Pons (tissue), 1 donor: Measurements from ENCODE around the gene SIL1.
A peak's percentile ranks its signal among the peaks of the same experiment; 100 is the strongest.

Source experiments
- DNase-seq: peaks from one replicate; pipeline ENCODE4 v3.0.0-alpha.2; 2016; ENCODE audit warnings: low spot score

Gene SIL1

DNA sequence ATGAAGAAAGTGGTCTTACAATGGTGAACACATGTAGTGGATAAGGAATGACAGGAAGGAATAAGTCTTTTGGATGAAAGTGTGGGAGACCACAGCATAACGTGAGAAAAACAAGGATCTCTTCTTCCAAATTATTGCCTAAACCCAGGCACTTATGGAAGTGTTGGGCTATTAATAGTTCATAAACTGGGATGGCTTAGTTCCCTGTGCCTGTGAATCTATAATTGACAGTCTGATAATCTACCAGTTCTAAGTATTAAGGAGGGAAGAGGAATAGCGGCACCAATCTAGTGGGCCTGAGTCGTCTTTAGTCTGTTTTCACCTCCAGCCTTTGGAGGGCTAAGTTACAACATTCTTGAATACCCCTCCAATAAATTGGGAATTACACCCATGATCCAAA lies 283.8 kb downstream of the SIL1 start:
- no peak for DNase-seq

DNA sequence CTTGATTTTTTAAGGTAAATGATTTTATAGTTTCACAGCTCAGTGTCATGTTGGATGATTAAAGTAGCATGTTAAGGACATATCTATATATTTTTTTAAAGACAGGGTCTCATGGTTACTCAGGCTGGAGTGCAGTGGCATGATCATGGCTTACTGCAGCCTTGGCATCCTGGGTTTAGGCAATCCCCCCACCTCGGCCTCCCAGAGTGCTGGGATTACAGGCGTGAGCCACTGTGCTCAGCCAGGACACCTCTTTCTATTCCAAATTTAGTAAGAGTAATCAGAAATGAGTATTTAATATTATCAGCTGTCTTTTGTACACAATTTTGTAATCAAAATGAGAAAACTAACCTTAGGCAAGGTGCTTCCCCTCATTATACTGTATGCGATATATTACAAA lies 284.4 kb downstream of the SIL1 start:
- no peak for DNase-seq

DNA sequence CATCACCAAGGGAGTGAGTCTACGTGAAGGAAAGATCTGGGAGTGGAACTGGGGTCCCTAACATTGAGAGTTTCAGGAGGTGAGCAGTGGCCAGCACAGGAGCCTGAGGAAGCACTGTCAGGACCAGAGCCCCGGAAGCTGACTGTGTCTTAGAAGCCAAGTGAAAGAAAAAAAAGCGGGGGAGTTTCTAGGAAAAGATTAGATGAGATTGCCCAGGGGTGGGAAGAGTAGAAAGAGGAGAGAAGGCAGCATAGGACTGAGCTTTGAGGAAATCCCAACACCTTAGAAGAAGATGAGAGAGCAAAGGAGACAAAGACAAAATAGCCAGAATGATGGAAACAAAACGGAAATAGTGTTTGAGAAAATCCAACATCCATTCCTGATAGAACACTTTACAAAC lies 286.1 kb downstream of the SIL1 start:
- no peak for DNase-seq

DNA sequence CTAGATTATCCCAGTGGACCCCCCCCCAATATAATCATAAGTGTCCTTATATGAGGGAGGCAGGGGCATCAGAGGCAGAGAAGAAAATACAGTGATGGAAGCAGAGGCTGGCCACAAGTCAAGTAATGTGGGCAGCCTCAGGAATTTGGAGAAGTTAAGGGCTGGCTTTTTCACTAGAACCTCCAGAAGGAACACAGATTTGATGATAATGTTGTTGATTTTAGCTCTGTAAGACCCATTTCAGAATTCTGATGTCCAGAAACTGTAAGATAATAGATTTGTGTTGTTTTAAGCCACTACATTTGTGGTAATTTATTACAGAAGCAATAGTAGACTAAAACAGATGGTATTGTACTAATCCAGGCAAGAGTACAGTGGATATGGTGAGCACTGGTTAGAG lies 286.7 kb downstream of the SIL1 start:
- DNase-seq, result no peak

DNA sequence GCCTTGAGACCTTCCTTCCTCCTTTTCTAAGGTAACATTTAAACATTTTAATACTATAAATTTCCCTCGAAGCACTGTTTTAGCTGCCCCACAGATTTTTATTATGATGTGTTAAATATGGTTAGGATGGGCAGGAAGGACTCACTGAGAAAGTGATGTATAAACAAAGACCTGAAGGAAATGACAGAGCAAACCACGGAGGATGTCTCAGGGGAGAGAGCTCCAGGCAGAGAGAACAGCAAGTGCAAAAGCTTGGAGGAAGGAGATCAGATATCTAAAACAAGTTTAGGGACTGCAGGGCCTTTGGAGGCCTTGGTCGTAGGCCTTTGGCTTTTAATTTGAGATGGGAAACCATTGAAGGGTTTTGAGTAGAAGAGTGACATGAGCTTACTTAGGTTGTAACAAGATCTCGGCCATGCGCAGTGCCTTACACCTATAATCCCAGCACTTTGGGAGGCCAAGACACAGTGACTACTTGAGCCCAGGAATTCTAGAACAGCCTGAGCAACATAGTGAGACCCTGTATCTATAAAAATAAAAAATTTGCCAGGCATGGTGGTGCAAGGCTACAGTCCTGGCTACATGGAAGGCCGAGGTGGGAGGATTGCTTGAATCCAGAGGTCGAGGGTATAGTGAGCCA lies 287.5 kb downstream of the SIL1 start:
- no peak for DNase-seq

DNA sequence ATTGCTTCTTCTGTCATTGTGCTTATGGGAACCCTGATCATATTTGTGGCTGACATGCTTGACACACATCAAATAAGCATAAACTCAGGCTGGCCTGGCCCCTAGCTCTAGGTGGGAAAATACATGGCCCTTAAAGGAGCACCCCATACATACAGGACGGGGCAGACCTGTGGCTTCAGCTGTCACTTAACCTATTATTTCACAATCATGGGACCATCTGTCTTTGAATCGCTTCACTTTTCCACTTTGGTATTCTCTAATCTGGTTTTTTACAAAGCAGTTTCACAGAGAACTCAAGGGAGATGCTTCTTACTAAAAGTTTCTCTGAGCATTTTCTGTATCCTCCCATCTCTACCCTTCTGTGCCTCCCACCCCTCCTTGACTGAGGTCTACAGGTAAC lies 288.4 kb downstream of the SIL1 start:
- DNase-seq, result no peak

DNA sequence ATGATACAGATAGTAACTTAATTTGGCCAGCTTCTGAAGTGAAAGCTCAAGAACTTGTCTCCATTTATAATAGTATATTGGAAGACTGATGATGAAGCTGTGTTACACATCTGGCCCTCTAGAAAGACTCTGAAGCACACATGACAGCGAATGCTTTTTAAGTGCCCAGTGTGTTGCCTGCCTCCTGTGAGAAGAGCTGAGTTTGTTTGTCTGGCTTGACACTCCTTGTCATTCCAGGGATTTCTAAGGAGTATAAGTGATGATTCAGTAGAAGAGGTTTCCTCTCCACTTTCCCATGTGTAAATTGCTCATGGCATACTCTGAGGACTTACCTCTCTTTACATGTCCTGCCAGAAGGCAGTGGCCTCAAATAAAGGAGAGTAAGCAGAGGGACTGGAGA lies 292.6 kb downstream of the SIL1 start:
- DNase-seq, result no peak

DNA sequence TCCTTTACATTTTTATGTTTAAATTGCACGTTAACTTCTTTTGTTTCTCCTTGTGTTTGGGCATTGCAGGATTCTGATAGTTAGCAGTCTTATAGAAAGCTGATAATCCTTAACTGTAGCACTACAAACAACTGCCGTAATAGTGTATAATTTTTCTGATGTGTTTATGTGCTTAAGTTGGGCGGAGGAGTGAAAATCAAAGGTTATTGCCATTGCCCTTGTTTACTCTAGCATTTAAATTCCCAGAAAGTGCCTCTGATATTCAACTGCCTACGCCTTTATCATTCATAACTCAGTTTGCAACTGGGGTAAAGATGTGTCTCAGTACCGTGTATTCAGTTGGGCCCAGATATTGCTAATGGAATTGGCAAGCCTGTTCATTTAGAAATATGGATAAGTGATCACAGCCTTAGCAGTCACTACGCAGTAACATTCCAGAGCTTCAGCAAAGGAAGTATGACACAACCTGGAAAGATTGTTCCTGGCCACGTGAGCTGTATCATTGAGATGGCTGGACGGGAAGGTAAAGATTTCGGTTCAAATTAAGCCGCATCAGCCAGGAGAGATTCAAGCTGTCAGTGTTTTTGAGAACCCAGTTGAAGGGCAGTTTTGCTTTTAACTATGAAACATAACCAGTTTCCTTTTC lies 294.9 kb downstream of the SIL1 start:
- DNase-seq, result no peak

DNA sequence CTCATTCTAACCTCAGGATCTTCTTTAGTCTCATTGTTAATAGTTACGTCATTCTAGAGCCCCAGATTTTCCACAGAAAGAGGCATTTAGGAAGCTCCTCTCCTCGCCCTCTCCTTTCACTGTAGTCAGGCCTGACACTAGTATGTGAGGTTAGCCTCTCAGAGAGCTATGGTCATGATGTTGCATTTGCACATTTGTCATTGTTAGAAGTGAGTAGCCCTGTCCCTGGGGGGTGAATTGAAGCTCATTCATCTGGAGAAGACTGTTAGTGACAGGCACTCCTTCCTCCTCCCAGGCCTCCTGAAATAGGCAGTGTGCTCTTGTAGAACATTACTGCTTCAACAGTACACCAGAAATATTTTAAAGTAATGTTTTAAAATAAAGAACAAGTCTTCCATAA lies 296.5 kb downstream of the SIL1 start:
- peak; percentile 75 for DNase-seq

DNA sequence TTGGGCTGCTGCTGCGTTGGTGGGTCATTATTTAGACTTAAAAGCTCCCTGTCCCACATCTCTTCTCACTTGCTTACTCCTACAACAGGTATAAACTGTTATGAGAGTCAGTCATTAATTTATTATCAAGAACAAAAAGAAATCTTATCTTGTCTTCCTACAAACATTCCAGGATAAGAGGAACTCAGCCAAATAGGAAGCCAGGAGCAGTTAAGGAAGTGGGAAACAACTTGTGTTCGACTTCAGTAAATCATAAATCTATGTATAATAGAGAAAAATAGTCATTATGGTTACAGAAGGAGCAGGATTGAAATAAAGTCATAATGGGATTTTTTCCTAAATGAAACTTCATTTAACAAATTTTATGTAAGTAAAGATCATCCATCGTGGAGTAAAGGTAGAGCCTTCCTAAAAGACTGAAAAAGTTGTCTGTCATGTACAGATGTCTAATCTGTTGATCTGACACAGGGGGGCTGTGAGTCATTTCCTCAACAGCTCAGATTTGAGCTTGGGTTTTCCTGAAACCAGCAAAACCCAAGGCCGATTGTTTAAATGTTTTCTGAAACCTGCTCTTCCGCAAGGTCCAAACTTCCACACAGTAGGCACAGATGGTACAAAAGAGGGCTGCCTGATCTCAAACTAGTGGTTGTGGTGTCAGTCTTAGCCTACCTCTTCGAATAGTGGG lies 297.7 kb downstream of the SIL1 start:
- DNase-seq, result no peak

DNA sequence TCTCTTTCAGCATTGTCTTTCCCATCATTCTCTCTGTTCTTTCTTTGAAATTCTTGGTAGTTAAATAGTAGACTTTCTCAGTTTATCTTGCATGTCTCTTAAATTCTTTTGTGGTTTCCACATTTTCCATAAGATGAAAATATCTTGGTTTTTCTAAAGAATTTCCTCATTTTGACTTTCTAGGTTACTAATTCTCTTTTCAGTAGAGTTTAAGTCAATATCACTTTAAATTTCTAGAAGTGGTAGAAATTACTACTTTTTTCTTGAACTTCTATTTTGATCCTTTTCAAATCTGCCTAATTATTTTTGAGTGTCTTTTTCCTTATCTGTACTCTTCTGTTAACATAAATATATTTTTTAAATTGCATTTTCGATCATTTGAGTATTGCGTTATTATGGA lies 299.4 kb downstream of the SIL1 start:
- no peak for DNase-seq

DNA sequence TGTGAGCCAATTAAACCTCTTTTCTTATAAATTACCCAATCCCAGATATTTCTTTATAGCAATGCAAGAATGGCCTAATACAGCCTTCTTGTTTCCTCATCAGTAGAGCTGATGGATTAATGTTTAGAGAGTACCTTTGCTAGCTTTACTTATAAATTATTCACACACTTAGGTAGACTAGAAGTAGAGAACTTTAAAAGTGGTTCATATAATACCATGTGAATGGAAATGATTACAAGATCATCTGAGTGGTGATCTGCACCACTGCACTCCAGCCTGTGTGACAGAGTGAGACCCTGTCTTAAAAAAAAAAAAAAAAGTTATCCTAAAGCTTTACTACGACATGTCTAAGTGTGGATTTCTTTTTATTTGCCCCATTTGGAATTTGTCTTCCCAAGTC lies 299.9 kb downstream of the SIL1 start:
- no peak for DNase-seq
